WERI-Rb-1 (cell line): ENCODE measurements around the gene RGS18.

Experiments
- DNase-seq: peaks from one replicate; pipeline ENCODE4 v3.0.0-alpha.2; 2020
- H3K27ac ChIP-seq: fragments of 250-450 bp; sonication (Bioruptor Pico); 2 replicates; pipeline ENCODE4 v1.5.1; 2020; ENCODE audit warnings: mild to moderate bottlenecking, moderate library complexity
- H3K27me3 ChIP-seq: fragments of 250-450 bp; sonication (Bioruptor Pico); 2 replicates; pipeline ENCODE4 v1.5.1; 2021; ENCODE audit warnings: mild to moderate bottlenecking, low read depth, moderate library complexity; ENCODE audit not compliant: insufficient read depth, severe bottlenecking
- H3K36me3 ChIP-seq: fragments of 250-450 bp; sonication (Bioruptor Pico); 2 replicates; pipeline ENCODE4 v1.5.1; 2020; ENCODE audit warnings: mild to moderate bottlenecking, moderate library complexity
- H3K4me3 ChIP-seq: 2 replicates; pipeline ENCODE4 v1.5.1; 2011; ENCODE audit warnings: low read depth, mild to moderate bottlenecking, control low read depth, low read length
- H3K9me3 ChIP-seq: fragments of 250-450 bp; sonication (Bioruptor Pico); 2 replicates; pipeline ENCODE4 v1.5.1; 2021; ENCODE audit warnings: mild to moderate bottlenecking, moderate library complexity; ENCODE audit not compliant: severe bottlenecking
- CTCF ChIP-seq: IDR thresholded peaks from 2 replicates; pipeline ENCODE4 v1.5.1; 2011; ENCODE audit warnings: low read depth, mild to moderate bottlenecking, control low read depth, inconsistent platforms, low read length

The RGS18 gene

GRCh38 chr1:192175971-192176370, 17.7 kb downstream of the RGS18 start:
- Histone ChIP-seq H3K27ac (no peak overlapping the region), H3K4me3 (no peak overlapping the region), H3K27me3 (no peaks in the 10 kb centered on the region), H3K36me3 (no peaks in the 10 kb centered on the region), H3K9me3 (no peaks in the 10 kb centered on the region)
- no peak for TF ChIP-seq CTCF
- no peak for DNase-seq

GRCh38 chr1:192183788-192184187, 25.5 kb downstream of the RGS18 start:
- no peak for DNase-seq
- no peak for TF ChIP-seq CTCF
- Histone ChIP-seq H3K4me3 (no peak overlapping the region), H3K27ac (no peak overlapping the region), H3K9me3 (no peaks in the 10 kb centered on the region), H3K27me3 (no peaks in the 10 kb centered on the region), H3K36me3 (no peaks in the 10 kb centered on the region)

GRCh38 chr1:192186197-192186596, 27.9 kb downstream of the RGS18 start:
- Histone ChIP-seq H3K27me3 (no peaks in the 10 kb centered on the region), H3K36me3 (no peaks in the 10 kb centered on the region), H3K4me3 (no peak overlapping the region), H3K27ac (no peak overlapping the region), H3K9me3 (no peaks in the 10 kb centered on the region)
- TF ChIP-seq CTCF = no peak
- DNase-seq = no peak

DNA sequence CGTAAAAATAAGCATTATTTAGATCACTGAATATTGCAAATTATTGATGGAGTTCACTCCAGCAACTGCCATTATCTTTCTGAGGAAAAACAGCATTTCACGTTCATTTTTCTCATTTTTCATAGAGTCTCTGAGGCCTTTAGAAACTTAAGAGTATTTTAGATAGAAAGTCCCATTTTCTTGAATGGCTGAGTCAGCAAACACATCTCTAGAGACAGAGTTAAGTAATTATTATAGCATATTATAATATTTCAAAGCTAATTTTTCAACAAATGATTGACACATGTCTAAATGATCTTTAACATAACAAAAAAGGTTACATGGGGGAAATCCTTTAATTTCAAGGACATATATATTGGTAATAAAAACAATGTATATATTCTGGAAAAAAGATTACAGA, 31.8 kb downstream of the RGS18 start:
- Histone ChIP-seq H3K4me3 (no peak overlapping the region), H3K9me3 (no peaks in the 10 kb centered on the region), H3K36me3 (no peaks in the 10 kb centered on the region), H3K27ac (no peak overlapping the region), H3K27me3 (no peaks in the 10 kb centered on the region)
- no peak for DNase-seq
- TF ChIP-seq CTCF = no peak

DNA sequence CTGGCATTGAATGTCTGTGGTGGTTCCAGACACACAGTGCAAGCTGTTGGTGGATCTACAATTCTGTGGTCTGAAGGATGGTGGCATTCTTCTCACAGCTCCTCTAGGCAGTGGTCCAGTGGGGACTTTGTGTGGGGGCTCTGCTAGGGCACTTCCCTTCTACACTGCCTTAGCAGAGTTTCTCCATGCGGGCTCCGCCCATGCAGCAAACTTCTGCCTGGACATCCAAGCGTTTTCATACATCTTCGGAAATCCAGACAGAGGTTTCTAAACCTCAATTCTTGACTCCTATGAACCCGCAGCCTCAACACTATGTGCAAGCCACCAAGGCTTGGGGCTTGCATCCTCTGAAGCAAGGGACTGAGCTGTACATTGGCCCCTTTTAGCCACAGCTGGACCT, 43.0 kb downstream of the RGS18 start:
- TF ChIP-seq CTCF = no peak

DNA sequence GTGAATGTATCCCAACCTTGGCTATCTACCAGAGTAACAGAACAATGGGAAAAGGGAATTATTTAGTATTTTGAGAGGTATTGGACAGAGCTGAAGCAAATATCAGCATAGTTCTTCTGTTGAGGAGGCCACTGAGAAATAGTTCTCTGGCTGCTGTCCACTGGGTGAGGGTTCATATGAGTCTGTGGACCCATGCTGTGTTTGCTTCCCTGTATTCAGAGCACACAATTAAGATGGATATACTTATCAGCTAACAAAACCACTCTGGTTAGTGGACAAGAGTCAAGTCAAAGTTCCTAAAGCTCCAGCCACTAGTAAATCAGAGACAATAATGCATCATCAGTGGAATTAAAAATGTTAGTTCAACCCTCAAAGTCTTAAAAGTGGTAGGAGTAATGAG, 66.1 kb downstream of the RGS18 start:
- Histone ChIP-seq H3K27ac (no peak overlapping the region), H3K36me3 (no peaks in the 10 kb centered on the region), H3K9me3 (no peaks in the 10 kb centered on the region), H3K27me3 (no peaks in the 10 kb centered on the region), H3K4me3 (no peak overlapping the region)
- no peak for TF ChIP-seq CTCF
- DNase-seq = no peak

More for the DNA sequence above, 43.0 kb downstream of the RGS18 start:
- no peak overlapping the region for H3K27ac ChIP-seq
- no peak for DNase-seq
- H3K4me3 ChIP-seq = no peak overlapping the region
- no peaks in the 10 kb centered on the region for H3K36me3 ChIP-seq
- no peaks in the 10 kb centered on the region for H3K9me3 ChIP-seq
- H3K27me3 ChIP-seq = no peaks in the 10 kb centered on the region
